HL-60 (cell line): ENCODE results near the gene RNF141.

ENCODE experiments used
- DNase-seq, 2 experiments: peaks; one replicate each; pipeline ENCODE4 v3.0.0-alpha.2; 2010 to 2020; ENCODE audit warnings: low read depth in 1 of 2, low spot score in 1 of 2
- H3K27ac ChIP-seq: fragments of 250-450 bp; sonication (Bioruptor Pico); replicated peaks from 2 replicates; pipeline ENCODE4 v1.5.1; 2020; ENCODE audit warnings: mild to moderate bottlenecking, moderate library complexity
- H3K27me3 ChIP-seq: fragments of 250-450 bp; sonication (Bioruptor Pico); 2 replicates; pipeline ENCODE4 v1.5.1; 2021; ENCODE audit warnings: mild to moderate bottlenecking, moderate library complexity; ENCODE audit not compliant: insufficient read depth, poor library complexity, severe bottlenecking
- H3K4me3 ChIP-seq: replicated peaks from 2 replicates; pipeline ENCODE4 v1.5.1; 2011; ENCODE audit warnings: mild to moderate bottlenecking, control low read depth, low read length; ENCODE audit not compliant: insufficient read depth
- GABPA ChIP-seq: IDR thresholded peaks from 2 replicates; pipeline ENCODE4 v1.6.1; 2012; ENCODE audit warnings: low read depth
- POLR2AphosphoS5 ChIP-seq: IDR thresholded peaks from 2 replicates; pipeline ENCODE4 v1.6.1; 2012; ENCODE audit warnings: low read depth
- SPI1 ChIP-seq: IDR thresholded peaks from 2 replicates; pipeline ENCODE4 v1.6.1; 2012; ENCODE audit warnings: low read depth, mild to moderate bottlenecking, borderline replicate concordance
- TF ChIP-seq, protein P1 (sequence below): IDR thresholded peaks from 2 replicates; pipeline ENCODE4 v1.6.1; 2012; ENCODE audit warnings: low read depth; ENCODE audit not compliant: insufficient replicate concordance
- TF ChIP-seq, protein P2 (sequence below): IDR thresholded peaks from one replicate; pipeline ENCODE4 v1.5.1; 2011; ENCODE audit warnings: low read length, control low read depth, inconsistent platforms; ENCODE audit not compliant: insufficient read depth

Gene RNF141

DNA sequence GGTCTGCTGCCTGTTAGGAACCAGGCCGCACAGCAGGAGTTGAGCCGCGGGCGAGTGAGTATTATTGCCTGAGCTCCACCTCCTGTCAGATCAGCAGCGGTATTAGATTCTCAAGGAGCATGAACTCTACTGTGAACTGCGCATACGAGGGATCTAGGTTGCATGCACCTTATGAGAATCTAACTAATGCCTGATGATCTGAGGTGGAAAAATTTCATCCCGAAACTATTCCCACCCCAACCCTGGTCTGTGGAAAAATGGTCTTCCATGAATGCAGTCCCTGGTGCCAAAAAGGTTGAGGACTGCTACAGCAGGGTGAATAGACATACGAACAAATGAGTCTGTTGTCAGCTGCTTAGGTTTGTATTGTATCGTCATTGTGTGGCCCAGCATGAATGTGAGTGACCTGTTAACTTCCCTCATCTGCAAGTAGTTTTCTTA lies 29.8 kb downstream of the RNF141 start:
- H3K4me3 ChIP-seq: no peak overlapping the region
- no peak overlapping the region for H3K27ac ChIP-seq
- TF ChIP-seq POLR2AphosphoS5 (no peak), SPI1 (no peak), GABPA (no peak)
- TF ChIP-seq, protein P1, sequence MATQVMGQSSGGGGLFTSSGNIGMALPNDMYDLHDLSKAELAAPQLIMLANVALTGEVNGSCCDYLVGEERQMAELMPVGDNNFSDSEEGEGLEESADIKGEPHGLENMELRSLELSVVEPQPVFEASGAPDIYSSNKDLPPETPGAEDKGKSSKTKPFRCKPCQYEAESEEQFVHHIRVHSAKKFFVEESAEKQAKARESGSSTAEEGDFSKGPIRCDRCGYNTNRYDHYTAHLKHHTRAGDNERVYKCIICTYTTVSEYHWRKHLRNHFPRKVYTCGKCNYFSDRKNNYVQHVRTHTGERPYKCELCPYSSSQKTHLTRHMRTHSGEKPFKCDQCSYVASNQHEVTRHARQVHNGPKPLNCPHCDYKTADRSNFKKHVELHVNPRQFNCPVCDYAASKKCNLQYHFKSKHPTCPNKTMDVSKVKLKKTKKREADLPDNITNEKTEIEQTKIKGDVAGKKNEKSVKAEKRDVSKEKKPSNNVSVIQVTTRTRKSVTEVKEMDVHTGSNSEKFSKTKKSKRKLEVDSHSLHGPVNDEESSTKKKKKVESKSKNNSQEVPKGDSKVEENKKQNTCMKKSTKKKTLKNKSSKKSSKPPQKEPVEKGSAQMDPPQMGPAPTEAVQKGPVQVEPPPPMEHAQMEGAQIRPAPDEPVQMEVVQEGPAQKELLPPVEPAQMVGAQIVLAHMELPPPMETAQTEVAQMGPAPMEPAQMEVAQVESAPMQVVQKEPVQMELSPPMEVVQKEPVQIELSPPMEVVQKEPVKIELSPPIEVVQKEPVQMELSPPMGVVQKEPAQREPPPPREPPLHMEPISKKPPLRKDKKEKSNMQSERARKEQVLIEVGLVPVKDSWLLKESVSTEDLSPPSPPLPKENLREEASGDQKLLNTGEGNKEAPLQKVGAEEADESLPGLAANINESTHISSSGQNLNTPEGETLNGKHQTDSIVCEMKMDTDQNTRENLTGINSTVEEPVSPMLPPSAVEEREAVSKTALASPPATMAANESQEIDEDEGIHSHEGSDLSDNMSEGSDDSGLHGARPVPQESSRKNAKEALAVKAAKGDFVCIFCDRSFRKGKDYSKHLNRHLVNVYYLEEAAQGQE: no peak
- TF ChIP-seq, protein P2, sequence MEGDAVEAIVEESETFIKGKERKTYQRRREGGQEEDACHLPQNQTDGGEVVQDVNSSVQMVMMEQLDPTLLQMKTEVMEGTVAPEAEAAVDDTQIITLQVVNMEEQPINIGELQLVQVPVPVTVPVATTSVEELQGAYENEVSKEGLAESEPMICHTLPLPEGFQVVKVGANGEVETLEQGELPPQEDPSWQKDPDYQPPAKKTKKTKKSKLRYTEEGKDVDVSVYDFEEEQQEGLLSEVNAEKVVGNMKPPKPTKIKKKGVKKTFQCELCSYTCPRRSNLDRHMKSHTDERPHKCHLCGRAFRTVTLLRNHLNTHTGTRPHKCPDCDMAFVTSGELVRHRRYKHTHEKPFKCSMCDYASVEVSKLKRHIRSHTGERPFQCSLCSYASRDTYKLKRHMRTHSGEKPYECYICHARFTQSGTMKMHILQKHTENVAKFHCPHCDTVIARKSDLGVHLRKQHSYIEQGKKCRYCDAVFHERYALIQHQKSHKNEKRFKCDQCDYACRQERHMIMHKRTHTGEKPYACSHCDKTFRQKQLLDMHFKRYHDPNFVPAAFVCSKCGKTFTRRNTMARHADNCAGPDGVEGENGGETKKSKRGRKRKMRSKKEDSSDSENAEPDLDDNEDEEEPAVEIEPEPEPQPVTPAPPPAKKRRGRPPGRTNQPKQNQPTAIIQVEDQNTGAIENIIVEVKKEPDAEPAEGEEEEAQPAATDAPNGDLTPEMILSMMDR: no peak
- DNase-seq: no peak
- no peaks in the 10 kb centered on the region for H3K27me3 ChIP-seq

DNA sequence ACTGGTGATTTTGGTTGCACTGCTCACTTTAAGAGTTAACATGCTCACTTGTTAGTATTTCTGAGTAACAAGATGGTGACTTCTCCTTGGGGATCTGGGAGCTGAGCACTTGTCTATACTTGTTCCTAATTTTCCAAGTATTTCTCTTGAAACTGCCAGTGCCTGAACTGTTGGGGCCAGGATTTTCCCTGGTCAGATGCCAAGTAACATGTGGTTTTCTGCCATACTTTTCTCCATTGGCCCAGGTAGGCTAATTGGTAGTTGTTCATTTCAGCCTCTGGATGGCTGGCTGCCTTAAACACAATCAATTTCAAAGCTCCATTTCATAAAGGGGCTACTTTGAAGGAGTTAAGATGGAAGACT lies 35.0 kb downstream of the RNF141 start:
- no peak for TF ChIP-seq SPI1
- TF ChIP-seq, protein P1: no peak
- TF ChIP-seq GABPA: no peak
- H3K27me3 ChIP-seq: no peaks in the 10 kb centered on the region
- H3K4me3 ChIP-seq: no peak overlapping the region
- DNase-seq: no peak
- H3K27ac ChIP-seq: no peak overlapping the region

DNA sequence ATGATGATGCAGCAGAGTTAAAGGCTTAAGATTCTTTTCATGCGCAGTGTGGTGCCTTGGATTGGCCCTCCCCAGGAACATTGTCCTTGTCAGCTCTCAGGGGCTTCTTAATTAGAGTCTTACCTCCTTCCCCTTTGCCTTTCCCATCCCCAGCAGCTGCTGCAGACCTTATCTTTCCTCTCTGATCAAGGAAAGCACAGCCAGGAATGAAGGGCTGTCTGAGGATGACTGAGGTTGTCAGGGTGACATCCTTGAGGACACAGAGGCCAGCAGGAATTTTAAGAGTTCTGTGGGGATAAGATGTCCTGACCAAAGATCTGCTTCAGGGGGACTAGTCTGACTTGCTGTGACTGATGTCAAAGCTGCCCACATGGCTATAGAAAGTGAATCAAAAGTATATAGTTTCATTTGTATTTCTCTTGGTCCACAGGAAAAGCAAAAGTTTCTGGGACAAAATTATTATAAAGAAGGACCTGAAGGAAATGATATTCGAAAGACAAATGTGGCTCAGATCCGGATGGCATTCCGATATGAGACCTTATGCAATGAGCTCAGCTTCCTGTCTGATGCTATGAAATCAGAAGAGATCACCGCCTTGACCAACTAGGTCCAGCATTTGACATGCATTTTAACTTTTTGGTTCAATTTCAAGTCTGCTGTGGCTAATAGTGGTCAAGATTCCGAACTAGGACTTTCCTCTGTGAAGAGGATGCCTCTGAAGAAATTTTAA lies 35.5 kb downstream of the RNF141 start:
- DNase-seq: no peak
- no peak overlapping the region for H3K4me3 ChIP-seq
- H3K27ac ChIP-seq: no peak overlapping the region
- H3K27me3 ChIP-seq: no peaks in the 10 kb centered on the region
- TF ChIP-seq, protein P1: no peak
- TF ChIP-seq POLR2AphosphoS5: no peak
- TF ChIP-seq SPI1: no peak
- TF ChIP-seq, protein P2: no peak
- no peak for TF ChIP-seq GABPA
